Mononuclear cell (primary cell): ENCODE results near the gene SHROOM3. TPM values are rescaled to one million over a fixed set of nuclear protein-coding genes. Genes with fewer than 3 reads are reported as not detected.
"Not testable (repeated sequence)": the region's sequence is repeated elsewhere in the genome, so short reads cannot be mapped to it uniquely, and the experiment has no call there.

Source experiments
- H3K27me3 ChIP-seq: 2 replicates; pipeline ENCODE4 v1.6.0; 2011; ENCODE audit warnings: low read length, control low read depth; ENCODE audit not compliant: insufficient read depth
- H3K4me1 ChIP-seq: 2 replicates; pipeline ENCODE4 v1.5.1; 2011; ENCODE audit warnings: mild to moderate bottlenecking, low read length, control low read depth; ENCODE audit not compliant: insufficient read depth
- H3K4me3 ChIP-seq: 2 replicates; pipeline ENCODE4 v1.5.1; 2011; ENCODE audit warnings: mild to moderate bottlenecking, low read length, moderate library complexity
- H3K9me3 ChIP-seq: 2 replicates; pipeline ENCODE4 v1.5.1; 2011; ENCODE audit warnings: low read depth, mild to moderate bottlenecking, control low read depth, low read length
- total RNA-seq: library from RNA; depleted of rRNA; stranded (reverse); fragments of >200 nt; gene quantifications from one replicate; pipeline ENCODE4 v1.2.3, GENCODE V29; 2012

Gene SHROOM3
- 0.42 TPM for total RNA-seq

- H3K9me3 ChIP-seq = no peaks in the 10 kb centered on the region
- H3K4me1 ChIP-seq = no peaks in the 10 kb centered on the region
- H3K4me3 ChIP-seq = no peak within 1 kb of the TSS
- peaks cover 18% of the 10 kb centered on the region for H3K27me3 ChIP-seq
Observed at GRCh38 chr4:76434901-76435527, at the start of gene SHROOM3. Gene SHROOM3, plus strand, starts transcription at chr4:76435229. Its CDS starts 824 bp downstream, at chr4:76436053.

GRCh38 chr4:76385974-76386373 is 49.1 kb upstream of the SHROOM3 start:
- H3K27me3 ChIP-seq = peaks cover 13% of the 10 kb centered on the region
- peaks cover 13% of the 10 kb centered on the region for H3K4me1 ChIP-seq
- peaks cover 12% of the 10 kb centered on the region for H3K9me3 ChIP-seq
- no peak overlapping the region for H3K4me3 ChIP-seq

- no peak overlapping the region for H3K4me3 ChIP-seq
- H3K9me3 ChIP-seq = peaks cover 16% of the 10 kb centered on the region
- peaks cover 14% of the 10 kb centered on the region for H3K27me3 ChIP-seq
- peaks cover 13% of the 10 kb centered on the region for H3K4me1 ChIP-seq
Observed at GRCh38 chr4:76386566-76387305, 48.3 kb upstream of the SHROOM3 start.

- Histone ChIP-seq H3K27me3 (peaks cover 16% of the 10 kb centered on the region), H3K4me3 (no peak overlapping the region), H3K4me1 (peaks cover 9% of the 10 kb centered on the region), H3K9me3 (peaks cover 16% of the 10 kb centered on the region)
Observed at GRCh38 chr4:76388160-76388908, 46.7 kb upstream of the SHROOM3 start.

- H3K4me1 ChIP-seq = no peaks in the 10 kb centered on the region
- H3K27me3 ChIP-seq = peaks cover 3% of the 10 kb centered on the region
- no peak overlapping the region for H3K4me3 ChIP-seq
- H3K9me3 ChIP-seq = no peaks in the 10 kb centered on the region
Observed at GRCh38 chr4:76401654-76402053, 33.4 kb upstream of the SHROOM3 start.

- Histone ChIP-seq H3K4me1 (no peaks in the 10 kb centered on the region), H3K27me3 (peaks cover 3% of the 10 kb centered on the region), H3K9me3 (no peaks in the 10 kb centered on the region), H3K4me3 (no peak overlapping the region)
Observed at GRCh38 chr4:76406081-76406480, 28.9 kb upstream of the SHROOM3 start.

- Histone ChIP-seq H3K9me3 (no peaks in the 10 kb centered on the region), H3K4me1 (no peaks in the 10 kb centered on the region), H3K4me3 (no peak overlapping the region), H3K27me3 (peaks cover 3% of the 10 kb centered on the region)
Observed at GRCh38 chr4:76407440-76408119, 27.4 kb upstream of the SHROOM3 start.

- Histone ChIP-seq H3K9me3 (no peaks in the 10 kb centered on the region), H3K27me3 (no peaks in the 10 kb centered on the region), H3K4me3 (no peak overlapping the region), H3K4me1 (no peaks in the 10 kb centered on the region)
Observed at GRCh38 chr4:76410636-76411035, 24.4 kb upstream of the SHROOM3 start.

- no peak overlapping the region for H3K4me3 ChIP-seq
Observed at GRCh38 chr4:76420188-76420761, 14.8 kb upstream of the SHROOM3 start.

GRCh38 chr4:76420762-76421581 is 14.1 kb upstream of the SHROOM3 start, which contains the start of gene CCDC158:
Gene CCDC158, minus strand, starts transcription at chr4:76421141. Its CDS starts 17,934 bp downstream, at chr4:76403207.
- Histone ChIP-seq H3K4me1 (peaks cover 8% of the 10 kb centered on the region), H3K4me3 (no peak within 1 kb of the TSS), H3K27me3 (peaks cover 12% of the 10 kb centered on the region), H3K9me3 (no peaks in the 10 kb centered on the region)

More at GRCh38 chr4:76420188-76420761, 14.8 kb upstream of the SHROOM3 start:
- Histone ChIP-seq H3K4me1 (peaks cover 8% of the 10 kb centered on the region), H3K27me3 (peaks cover 12% of the 10 kb centered on the region), H3K9me3 (no peaks in the 10 kb centered on the region)

GRCh38 chr4:76423159-76423558 is 11.9 kb upstream of the SHROOM3 start:
- not testable (repeated sequence) for H3K4me1 ChIP-seq, H3K4me3 ChIP-seq, H3K9me3 ChIP-seq
- H3K27me3 ChIP-seq = peaks cover 12% of the 10 kb centered on the region

- no peaks in the 10 kb centered on the region for H3K9me3 ChIP-seq
- H3K4me1 ChIP-seq = no peaks in the 10 kb centered on the region
- peaks cover 5% of the 10 kb centered on the region for H3K27me3 ChIP-seq
- no peak overlapping the region for H3K4me3 ChIP-seq
Observed at GRCh38 chr4:76426272-76426671, 8.8 kb upstream of the SHROOM3 start.

GRCh38 chr4:76429636-76430035 is 5.4 kb upstream of the SHROOM3 start:
- no peak overlapping the region for H3K4me3 ChIP-seq
- no peaks in the 10 kb centered on the region for H3K4me1 ChIP-seq
- peaks cover 3% of the 10 kb centered on the region for H3K27me3 ChIP-seq
- H3K9me3 ChIP-seq = no peaks in the 10 kb centered on the region
